DND-41 (cell line): Measurements from ENCODE around the gene TMEM243.
"Not testable (repeated sequence)": the region's sequence is repeated elsewhere in the genome, so short reads cannot be mapped to it uniquely, and the experiment has no call there.

ENCODE experiments used
- ATAC-seq: fragments of 200-7000 bp; cut with Tn5 transposase; 3 replicates; pipeline ENCODE4 v1.9.1; 2021; ENCODE audit warnings: low read depth; ENCODE audit not compliant: insufficient read depth
- DNase-seq: peaks from one replicate; pipeline ENCODE4 v3.0.0-alpha.2; 2020
- H2AFZ ChIP-seq: 2 replicates; pipeline ENCODE4 v1.6.0; 2012; ENCODE audit warnings: low read depth, low read length
- H3K27ac ChIP-seq: 2 replicates; pipeline ENCODE4 v1.5.1; 2012; ENCODE audit warnings: low read length, inconsistent platforms
- H3K27me3 ChIP-seq: fragments of 200-600 bp; sonication (generic); 2 replicates; pipeline ENCODE4 v1.6.0; 2012; ENCODE audit warnings: low read length, mild to moderate bottlenecking, inconsistent platforms; ENCODE audit not compliant: insufficient read depth, poor library complexity
- H3K36me3 ChIP-seq: 2 replicates; pipeline ENCODE4 v1.5.1; 2012; ENCODE audit warnings: low read length, inconsistent platforms; ENCODE audit not compliant: insufficient read depth
- H3K4me1 ChIP-seq: 2 replicates; pipeline ENCODE4 v1.5.1; 2012; ENCODE audit warnings: mild to moderate bottlenecking, low read length; ENCODE audit not compliant: insufficient read depth
- H3K4me2 ChIP-seq: 2 replicates; pipeline ENCODE4 v1.6.0; 2012; ENCODE audit warnings: mild to moderate bottlenecking, moderate library complexity, low read length, inconsistent platforms; ENCODE audit not compliant: insufficient read depth
- H3K4me3 ChIP-seq, 2 experiments: fragments of 200-600 bp in 1 of 2; shearing (Covaris generic) in 1 of 2; 2 replicates each; pipeline ENCODE4 v1.5.1; 2012 to 2016; ENCODE audit warnings: inconsistent platforms in 2 of 2, low read length in 2 of 2, mild to moderate bottlenecking in 2 of 2, low read depth in 1 of 2, moderate library complexity in 1 of 2
- H3K79me2 ChIP-seq: 2 replicates; pipeline ENCODE4 v1.6.0; 2012; ENCODE audit warnings: low read length, inconsistent platforms; ENCODE audit not compliant: insufficient read depth
- H3K9ac ChIP-seq: 2 replicates; pipeline ENCODE4 v1.6.0; 2012; ENCODE audit warnings: low read depth, mild to moderate bottlenecking, inconsistent platforms, low read length, moderate library complexity
- H3K9me3 ChIP-seq: 2 replicates; pipeline ENCODE4 v1.5.1; 2012; ENCODE audit warnings: low read length, moderate library complexity, mild to moderate bottlenecking, inconsistent platforms; ENCODE audit not compliant: insufficient read depth, severe bottlenecking
- H4K20me1 ChIP-seq: 2 replicates; pipeline ENCODE4 v1.6.0; 2012; ENCODE audit warnings: low read length; ENCODE audit not compliant: insufficient read depth
- EZH2 ChIP-seq: IDR thresholded peaks from 3 replicates; pipeline ENCODE4 v1.6.1; 2012; ENCODE audit warnings: borderline replicate concordance, low read depth, mild to moderate bottlenecking, moderate library complexity, low read length, inconsistent platforms; ENCODE audit not compliant: severe bottlenecking
- TF ChIP-seq, protein P1 (sequence below): IDR thresholded peaks from 2 replicates; pipeline ENCODE4 v1.5.1; 2012; ENCODE audit warnings: borderline replicate concordance, low read length, moderate library complexity, mild to moderate bottlenecking; ENCODE audit not compliant: poor library complexity, severe bottlenecking; ENCODE audit errors: extremely low read depth

Gene TMEM243

GRCh38 chr7:87204933-87205332, 14.6 kb downstream of the TMEM243 start:
- no peaks in the 10 kb centered on the region for H3K4me1 ChIP-seq
- H3K4me2 ChIP-seq: no peak overlapping the region
- H3K9ac ChIP-seq: no peak overlapping the region
- no peak overlapping the region for H2AFZ ChIP-seq
- H3K36me3 ChIP-seq: peaks cover 53% of the 10 kb centered on the region
- no peak for TF ChIP-seq EZH2
- TF ChIP-seq, protein P1, sequence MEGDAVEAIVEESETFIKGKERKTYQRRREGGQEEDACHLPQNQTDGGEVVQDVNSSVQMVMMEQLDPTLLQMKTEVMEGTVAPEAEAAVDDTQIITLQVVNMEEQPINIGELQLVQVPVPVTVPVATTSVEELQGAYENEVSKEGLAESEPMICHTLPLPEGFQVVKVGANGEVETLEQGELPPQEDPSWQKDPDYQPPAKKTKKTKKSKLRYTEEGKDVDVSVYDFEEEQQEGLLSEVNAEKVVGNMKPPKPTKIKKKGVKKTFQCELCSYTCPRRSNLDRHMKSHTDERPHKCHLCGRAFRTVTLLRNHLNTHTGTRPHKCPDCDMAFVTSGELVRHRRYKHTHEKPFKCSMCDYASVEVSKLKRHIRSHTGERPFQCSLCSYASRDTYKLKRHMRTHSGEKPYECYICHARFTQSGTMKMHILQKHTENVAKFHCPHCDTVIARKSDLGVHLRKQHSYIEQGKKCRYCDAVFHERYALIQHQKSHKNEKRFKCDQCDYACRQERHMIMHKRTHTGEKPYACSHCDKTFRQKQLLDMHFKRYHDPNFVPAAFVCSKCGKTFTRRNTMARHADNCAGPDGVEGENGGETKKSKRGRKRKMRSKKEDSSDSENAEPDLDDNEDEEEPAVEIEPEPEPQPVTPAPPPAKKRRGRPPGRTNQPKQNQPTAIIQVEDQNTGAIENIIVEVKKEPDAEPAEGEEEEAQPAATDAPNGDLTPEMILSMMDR: no peak
- H3K9me3 ChIP-seq: peaks cover 25% of the 10 kb centered on the region
- no peak overlapping the region for H3K4me3 ChIP-seq
- ATAC-seq (peak; percentile 6; the same call in 1 of the 3 replicates), DNase-seq (peak; percentile 24)
- peaks cover 4% of the 10 kb centered on the region; the same call in 1 of the 2 replicates for H4K20me1 ChIP-seq
- no peaks in the 10 kb centered on the region for H3K27me3 ChIP-seq
- H3K27ac ChIP-seq: no peak overlapping the region
- peaks cover 54% of the 10 kb centered on the region for H3K79me2 ChIP-seq

DNA sequence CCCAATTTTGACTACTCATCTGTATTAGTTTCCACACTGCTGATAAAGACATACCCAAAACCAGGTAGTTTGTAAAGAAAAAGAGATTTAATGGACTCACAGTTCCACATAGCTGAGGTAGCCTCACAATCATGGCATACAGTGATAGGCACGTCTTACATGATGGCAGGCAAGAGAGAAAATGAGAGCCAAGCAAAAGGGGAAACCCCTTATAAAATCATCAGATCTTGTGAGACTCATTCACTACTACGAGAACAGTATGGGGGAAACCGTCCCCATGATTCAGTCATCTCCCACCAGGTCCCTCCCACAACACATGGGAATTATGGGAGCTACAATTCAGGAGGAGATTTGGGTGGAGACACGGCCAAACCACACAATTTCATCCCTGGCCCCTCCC, 15.6 kb downstream of the TMEM243 start:
- H3K9ac ChIP-seq, H3K4me1 ChIP-seq, ATAC-seq, H2AFZ ChIP-seq, H3K4me3 ChIP-seq, H3K27ac ChIP-seq, DNase-seq, H3K27me3 ChIP-seq, H3K4me2 ChIP-seq, H4K20me1 ChIP-seq: not testable (repeated sequence)
- Histone ChIP-seq H3K36me3 (peaks cover 63% of the 10 kb centered on the region), H3K79me2 (peaks cover 52% of the 10 kb centered on the region), H3K9me3 (peaks cover 25% of the 10 kb centered on the region)

DNA sequence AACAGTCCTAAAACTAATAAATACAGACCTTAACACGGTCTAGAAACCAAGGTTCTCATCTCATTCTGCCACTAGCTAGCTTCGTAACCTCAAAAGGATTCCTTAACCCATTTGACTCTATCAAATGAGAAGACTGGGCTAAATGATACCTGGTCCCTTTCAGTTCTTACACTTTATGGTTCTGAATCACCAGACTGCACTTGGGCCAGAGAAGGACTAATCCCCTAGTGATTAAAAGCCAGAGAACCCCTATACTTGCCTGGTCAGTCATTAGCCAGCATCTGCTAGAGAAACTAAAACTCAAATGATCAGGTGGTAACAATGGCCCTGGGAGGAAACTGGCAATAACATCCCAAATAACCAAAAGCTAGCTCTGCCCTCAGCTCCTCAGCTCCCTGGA, 16.8 kb downstream of the TMEM243 start:
- H3K27me3 ChIP-seq: no peaks in the 10 kb centered on the region
- no peak overlapping the region for H3K4me2 ChIP-seq
- TF ChIP-seq, protein P1: no peak
- TF ChIP-seq EZH2: no peak
- no peak overlapping the region for H2AFZ ChIP-seq
- no peaks in the 10 kb centered on the region for H3K4me1 ChIP-seq
- peaks cover 50% of the 10 kb centered on the region for H3K79me2 ChIP-seq
- H3K9ac ChIP-seq: no peak overlapping the region
- ATAC-seq (no peak), DNase-seq (no peak)
- no peaks in the 10 kb centered on the region for H4K20me1 ChIP-seq
- no peak overlapping the region for H3K27ac ChIP-seq
- peaks cover 25% of the 10 kb centered on the region for H3K9me3 ChIP-seq
- H3K36me3 ChIP-seq: peaks cover 68% of the 10 kb centered on the region
- H3K4me3 ChIP-seq: no peak overlapping the region

DNA sequence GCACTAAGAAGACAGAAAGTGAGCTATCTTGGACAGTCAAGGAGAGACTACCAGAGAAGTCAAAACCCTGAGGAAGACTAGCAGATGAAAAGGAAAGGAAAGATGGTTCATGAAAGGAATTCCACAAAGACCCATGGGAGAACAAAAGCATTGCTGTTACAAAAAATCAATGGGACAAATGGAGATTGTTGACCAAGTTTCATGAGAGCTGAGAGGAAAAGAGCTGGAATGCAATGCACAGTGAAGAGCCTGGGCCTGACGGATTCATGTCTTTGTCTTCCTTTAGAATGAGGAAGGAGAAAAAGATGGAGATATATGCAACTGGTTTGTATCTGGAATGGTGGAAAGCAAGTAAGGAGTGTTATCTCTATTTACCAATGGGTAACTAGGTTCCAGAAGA, 17.3 kb downstream of the TMEM243 start:
- no peaks in the 10 kb centered on the region for H4K20me1 ChIP-seq
- H3K9ac ChIP-seq: no peak overlapping the region
- no peak for ATAC-seq
- H3K36me3 ChIP-seq: peaks cover 70% of the 10 kb centered on the region
- DNase-seq: no peak
- H3K79me2 ChIP-seq: peaks cover 47% of the 10 kb centered on the region
- TF ChIP-seq EZH2: no peak
- TF ChIP-seq, protein P1: no peak
- no peak overlapping the region for H3K4me2 ChIP-seq
- H3K9me3 ChIP-seq: peaks cover 25% of the 10 kb centered on the region
- H3K4me3 ChIP-seq: no peak overlapping the region
- H3K4me1 ChIP-seq: no peaks in the 10 kb centered on the region
- H3K27me3 ChIP-seq: no peaks in the 10 kb centered on the region
- H2AFZ ChIP-seq: no peak overlapping the region
- H3K27ac ChIP-seq: no peak overlapping the region
